ENCODE data around the gene CTAGE9.

DNA sequence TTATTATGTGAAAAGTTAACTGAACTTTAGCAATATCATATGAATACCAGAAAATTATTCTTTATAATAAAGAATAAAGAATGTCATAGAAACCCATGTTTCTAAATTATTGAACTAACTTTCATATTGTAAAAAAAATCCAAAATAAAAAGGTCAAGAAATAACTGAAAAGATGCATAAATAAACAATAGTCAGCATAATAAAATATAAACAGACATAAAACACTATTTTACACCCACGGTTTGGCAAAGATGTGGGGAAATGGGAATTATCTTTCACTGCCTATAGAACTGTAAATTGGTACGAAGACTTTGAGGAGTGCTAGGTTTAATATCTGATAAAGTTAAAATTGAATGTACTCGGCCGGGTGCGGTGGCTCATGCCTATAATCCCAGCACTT, 34.7 kb upstream of the CTAGE9 start:
- TF ChIP-seq POLR2A (IDR thresholded peaks at IDR 0.05; ENCODE audit: low read length) (no peak), GATA1 (IDR thresholded peaks at IDR 0.05; ENCODE audit: low read depth, low read length) (no peak)

Measured in erythroblast (primary cell).